ENCODE results near the gene SRD5A2. TPM values are rescaled to one million over a fixed set of nuclear protein-coding genes. Genes with fewer than 3 reads are reported as not detected.

The SRD5A2 gene
- total and polyA plus RNA-seq, 2 experiments from 2014 or later = 0.40 TPM; not detected in 1

- H3K27me3 ChIP-seq = no peaks in the 10 kb centered on the region
- no peaks in the 10 kb centered on the region for H3K9me3 ChIP-seq (ENCODE audit: low read depth)
- no peak overlapping the region for H3K4me3 ChIP-seq
- H3K9me2 ChIP-seq (replicated peaks; ENCODE audit: insufficient read depth) = no peaks in the 10 kb centered on the region
- peak overlapping the region; percentile 14 for H3K27ac ChIP-seq
- no peaks in the 10 kb centered on the region for H3K4me1 ChIP-seq (ENCODE audit: insufficient read depth)
- H3K36me3 ChIP-seq (replicated peaks; ENCODE audit: insufficient read depth, low read depth) = no peaks in the 10 kb centered on the region
- H4K20me1 ChIP-seq (ENCODE audit: insufficient read depth, poor library complexity, severe bottlenecking) = no peaks in the 10 kb centered on the region
- no peak for TF ChIP-seq EZH2phosphoT487 (IDR thresholded peaks at IDR 0.05; ENCODE audit: low read depth, severe bottlenecking, unreplicated experiment)
- WGBS (ENCODE audit: low lambda C conversion rate, missing lambda C conversion rate) = 69% methylated on average over 7 of the region's 7 CpGs
- no peak for DNase-seq (ENCODE audit: low spot score)
- H3K79me2 ChIP-seq = no peaks in the 10 kb centered on the region
- no peak overlapping the region for H2AFZ ChIP-seq
- H3K4me2 ChIP-seq = no peak overlapping the region
Observed at GRCh38 chr2:31558401-31559295, 22.1 kb downstream of the SRD5A2 start.

- Histone ChIP-seq H3K4me1 (ENCODE audit: insufficient read depth) (no peaks in the 10 kb centered on the region), H3K9me3 (ENCODE audit: low read depth) (no peaks in the 10 kb centered on the region), H3K79me2 (no peaks in the 10 kb centered on the region), H2AFZ (no peak overlapping the region), H3K27ac (no peak overlapping the region), H3K4me2 (no peak overlapping the region), H3K36me3 (replicated peaks; ENCODE audit: insufficient read depth, low read depth) (no peaks in the 10 kb centered on the region), H3K9me2 (replicated peaks; ENCODE audit: insufficient read depth) (no peaks in the 10 kb centered on the region), H3K27me3 (no peaks in the 10 kb centered on the region), H4K20me1 (ENCODE audit: insufficient read depth, poor library complexity, severe bottlenecking) (no peaks in the 10 kb centered on the region), H3K4me3 (no peak overlapping the region)
- DNase-seq (ENCODE audit: low spot score) = no peak
- TF ChIP-seq EZH2 (IDR thresholded peaks at IDR 0.05; ENCODE audit: borderline replicate concordance) (no peak), EZH2phosphoT487 (IDR thresholded peaks at IDR 0.05; ENCODE audit: low read depth, severe bottlenecking, unreplicated experiment) (no peak), CTCF (IDR thresholded peaks at IDR 0.05; ENCODE audit: poor library complexity) (no peak)
Observed at GRCh38 chr2:31556940-31557339, 23.8 kb downstream of the SRD5A2 start.

- Histone ChIP-seq H4K20me1 (ENCODE audit: insufficient read depth, poor library complexity, severe bottlenecking) (no peaks in the 10 kb centered on the region), H3K4me2 (no peak overlapping the region), H2AFZ (no peak overlapping the region), H3K27me3 (no peaks in the 10 kb centered on the region), H3K36me3 (replicated peaks; ENCODE audit: insufficient read depth, low read depth) (no peaks in the 10 kb centered on the region), H3K79me2 (no peaks in the 10 kb centered on the region), H3K4me1 (ENCODE audit: insufficient read depth) (no peaks in the 10 kb centered on the region), H3K9me3 (ENCODE audit: low read depth) (no peaks in the 10 kb centered on the region), H3K27ac (no peak overlapping the region), H3K4me3 (no peak overlapping the region), H3K9me2 (replicated peaks; ENCODE audit: insufficient read depth) (no peaks in the 10 kb centered on the region)
- 65% methylated on average over 3 of the region's 3 CpGs for WGBS (ENCODE audit: low lambda C conversion rate, missing lambda C conversion rate)
- TF ChIP-seq EZH2phosphoT487 (IDR thresholded peaks at IDR 0.05; ENCODE audit: low read depth, severe bottlenecking, unreplicated experiment) (no peak), CTCF (IDR thresholded peaks at IDR 0.05; ENCODE audit: poor library complexity) (no peak), EZH2 (IDR thresholded peaks at IDR 0.05; ENCODE audit: borderline replicate concordance) (no peak)
- DNase-seq (ENCODE audit: low spot score) = no peak
Observed at GRCh38 chr2:31555967-31556706, 24.6 kb downstream of the SRD5A2 start.

GRCh38 chr2:31553362-31553761, 27.4 kb downstream of the SRD5A2 start:
- Histone ChIP-seq H3K4me3 (no peak overlapping the region), H3K79me2 (no peaks in the 10 kb centered on the region), H2AFZ (no peak overlapping the region), H3K9me2 (replicated peaks; ENCODE audit: insufficient read depth) (no peaks in the 10 kb centered on the region), H4K20me1 (ENCODE audit: insufficient read depth, poor library complexity, severe bottlenecking) (no peaks in the 10 kb centered on the region), H3K36me3 (replicated peaks; ENCODE audit: insufficient read depth, low read depth) (no peaks in the 10 kb centered on the region), H3K4me2 (no peak overlapping the region), H3K4me1 (ENCODE audit: insufficient read depth) (no peaks in the 10 kb centered on the region), H3K27ac (no peak overlapping the region), H3K27me3 (no peaks in the 10 kb centered on the region), H3K9me3 (ENCODE audit: low read depth) (no peaks in the 10 kb centered on the region)
- 88% methylated on average over 2 of the region's 2 CpGs for WGBS (ENCODE audit: low lambda C conversion rate, missing lambda C conversion rate)
- DNase-seq (ENCODE audit: low spot score) = no peak
- no peak for TF ChIP-seq EZH2 (IDR thresholded peaks at IDR 0.05; ENCODE audit: borderline replicate concordance)
- no peak for TF ChIP-seq EZH2phosphoT487 (IDR thresholded peaks at IDR 0.05; ENCODE audit: low read depth, severe bottlenecking, unreplicated experiment)
- TF ChIP-seq CTCF (IDR thresholded peaks at IDR 0.05; ENCODE audit: poor library complexity) = no peak

All from hepatocyte (in vitro differentiated cells).